ENCODE measurements around the gene CCDC85C. TPM values are rescaled to one million over a fixed set of nuclear protein-coding genes. Genes with fewer than 3 reads are reported as not detected.

Gene CCDC85C
- total and polyA plus RNA-seq, 4 donors = 8.4 to 34.5 (median 25.0) TPM

- no peak for DNase-seq (ENCODE audit: low read depth in 4 of 6, low spot score in 6 of 6)
Measured at GRCh38 chr14:99461411-99462085, 142.5 kb downstream of the CCDC85C start.

GRCh38 chr14:99460793-99461192 is 143.2 kb downstream of the CCDC85C start:
- Histone ChIP-seq H3K4me3 (ENCODE audit: low read depth, low read length) (no peak overlapping the region), H3K27me3 (ENCODE audit: control insufficient read depth, insufficient read depth, low read length) (no peaks in the 10 kb centered on the region), H3K9me3 (ENCODE audit: control insufficient read depth, insufficient read depth, low read length) (no peaks in the 10 kb centered on the region), H3K36me3 (ENCODE audit: control insufficient read depth, insufficient read depth, low read length) (peaks cover 25% of the 10 kb centered on the region), H3K27ac (ENCODE audit: low read depth, low read length) (no peak overlapping the region), H3K4me1 (ENCODE audit: control insufficient read depth, insufficient read depth, low read length) (no peaks in the 10 kb centered on the region)
- WGBS (ENCODE audit: insufficient coverage) = 78% methylated on average over 3 of the region's 3 CpGs
- no peak for DNase-seq (ENCODE audit: low read depth in 4 of 6, low spot score in 6 of 6)

More at GRCh38 chr14:99461411-99462085, 142.5 kb downstream of the CCDC85C start:
- peaks cover 23% of the 10 kb centered on the region for H3K36me3 ChIP-seq (ENCODE audit: control insufficient read depth, insufficient read depth, low read length)
- no peaks in the 10 kb centered on the region for H3K27me3 ChIP-seq (ENCODE audit: control insufficient read depth, insufficient read depth, low read length)
- no peaks in the 10 kb centered on the region for H3K4me1 ChIP-seq (ENCODE audit: control insufficient read depth, insufficient read depth, low read length)
- WGBS (ENCODE audit: insufficient coverage) = no CpG with 5 or more reads among the region's 5 CpGs
- no peak overlapping the region for H3K4me3 ChIP-seq (ENCODE audit: low read depth, low read length)
- H3K27ac ChIP-seq (ENCODE audit: low read depth, low read length) = no peak overlapping the region
- H3K9me3 ChIP-seq (ENCODE audit: control insufficient read depth, insufficient read depth, low read length) = no peaks in the 10 kb centered on the region

GRCh38 chr14:99459481-99460100 is 144.4 kb downstream of the CCDC85C start:
- Histone ChIP-seq H3K27ac (ENCODE audit: low read depth, low read length) (no peak overlapping the region), H3K4me1 (ENCODE audit: control insufficient read depth, insufficient read depth, low read length) (no peaks in the 10 kb centered on the region), H3K36me3 (ENCODE audit: control insufficient read depth, insufficient read depth, low read length) (peaks cover 20% of the 10 kb centered on the region), H3K9me3 (ENCODE audit: control insufficient read depth, insufficient read depth, low read length) (no peaks in the 10 kb centered on the region), H3K27me3 (ENCODE audit: control insufficient read depth, insufficient read depth, low read length) (no peaks in the 10 kb centered on the region), H3K4me3 (ENCODE audit: low read depth, low read length) (no peak overlapping the region)
- no peak for DNase-seq (ENCODE audit: low read depth in 4 of 6, low spot score in 6 of 6)
- WGBS (ENCODE audit: insufficient coverage) = 89% methylated on average over 4 of the region's 5 CpGs

- Histone ChIP-seq H3K36me3 (ENCODE audit: control insufficient read depth, insufficient read depth, low read length) (peaks cover 18% of the 10 kb centered on the region), H3K9me3 (ENCODE audit: control insufficient read depth, insufficient read depth, low read length) (no peaks in the 10 kb centered on the region), H3K27me3 (ENCODE audit: control insufficient read depth, insufficient read depth, low read length) (no peaks in the 10 kb centered on the region), H3K4me1 (ENCODE audit: control insufficient read depth, insufficient read depth, low read length) (no peaks in the 10 kb centered on the region), H3K27ac (ENCODE audit: low read depth, low read length) (no peak overlapping the region), H3K4me3 (ENCODE audit: low read depth, low read length) (no peak overlapping the region)
- no peak for DNase-seq (ENCODE audit: low read depth in 4 of 6, low spot score in 6 of 6)
- WGBS (ENCODE audit: insufficient coverage) = 100% methylated on average over 2 of the region's 3 CpGs
Measured at GRCh38 chr14:99454246-99454645, 149.8 kb downstream of the CCDC85C start.

- H3K27ac ChIP-seq (ENCODE audit: low read depth, low read length) = no peak overlapping the region
- DNase-seq (ENCODE audit: low read depth in 4 of 6, low spot score in 6 of 6) = no peak
- no peak overlapping the region for H3K4me3 ChIP-seq (ENCODE audit: low read depth, low read length)
- no peaks in the 10 kb centered on the region for H3K27me3 ChIP-seq (ENCODE audit: control insufficient read depth, insufficient read depth, low read length)
- H3K9me3 ChIP-seq (ENCODE audit: control insufficient read depth, insufficient read depth, low read length) = no peaks in the 10 kb centered on the region
- no peaks in the 10 kb centered on the region for H3K4me1 ChIP-seq (ENCODE audit: control insufficient read depth, insufficient read depth, low read length)
- H3K36me3 ChIP-seq (ENCODE audit: control insufficient read depth, insufficient read depth, low read length) = peaks cover 25% of the 10 kb centered on the region
- WGBS (ENCODE audit: insufficient coverage) = 83% methylated on average over 1 of the region's 4 CpGs
Measured at GRCh38 chr14:99452968-99453367, 151.0 kb downstream of the CCDC85C start.

GRCh38 chr14:99451234-99451633 is 152.8 kb downstream of the CCDC85C start:
- WGBS (ENCODE audit: insufficient coverage) = 100% methylated on average over 4 of the region's 5 CpGs
- Histone ChIP-seq H3K4me1 (ENCODE audit: control insufficient read depth, insufficient read depth, low read length) (no peaks in the 10 kb centered on the region), H3K9me3 (ENCODE audit: control insufficient read depth, insufficient read depth, low read length) (no peaks in the 10 kb centered on the region), H3K27ac (ENCODE audit: low read depth, low read length) (no peak overlapping the region), H3K4me3 (ENCODE audit: low read depth, low read length) (no peak overlapping the region), H3K27me3 (ENCODE audit: control insufficient read depth, insufficient read depth, low read length) (no peaks in the 10 kb centered on the region), H3K36me3 (ENCODE audit: control insufficient read depth, insufficient read depth, low read length) (peaks cover 28% of the 10 kb centered on the region)
- DNase-seq (ENCODE audit: low read depth in 4 of 6, low spot score in 6 of 6) = no peak

- Histone ChIP-seq H3K27me3 (ENCODE audit: control insufficient read depth, insufficient read depth, low read length) (no peaks in the 10 kb centered on the region), H3K4me3 (ENCODE audit: low read depth, low read length) (no peak overlapping the region), H3K36me3 (ENCODE audit: control insufficient read depth, insufficient read depth, low read length) (peaks cover 29% of the 10 kb centered on the region), H3K4me1 (ENCODE audit: control insufficient read depth, insufficient read depth, low read length) (no peaks in the 10 kb centered on the region), H3K9me3 (ENCODE audit: control insufficient read depth, insufficient read depth, low read length) (no peaks in the 10 kb centered on the region), H3K27ac (ENCODE audit: low read depth, low read length) (no peak overlapping the region)
- DNase-seq (ENCODE audit: low read depth in 4 of 6, low spot score in 6 of 6) = peak in 1 of 6 donors; percentile 55
- 100% methylated on average over 2 of the region's 3 CpGs for WGBS (ENCODE audit: insufficient coverage)
Measured at GRCh38 chr14:99450266-99450665, 153.7 kb downstream of the CCDC85C start.

Small RNAs within 50 kb of the gene (small RNA-seq; reads per million reads assigned to genes)
- gene RF00019 (ENCODE audit: low replicate concordance) = not detected

Other genes with a start within 250 kb of the CCDC85C start
- gene SETD3, start 123.3 kb downstream of the CCDC85C start, total RNA-seq = 10 to 100 TPM; 69.2 to 82.6 TPM
- 10 to 100 TPM; 50.9 to 55.3 TPM for gene SETD3, start 123.3 kb downstream of the CCDC85C start, polyA plus RNA-seq (ENCODE audit: insufficient read length in 2 of 2)
- gene CCNK, start 122.8 kb downstream of the CCDC85C start, total RNA-seq = 10 to 100 TPM; 25.7 to 49.0 TPM
- 10 to 100 TPM; 40.6 to 42.2 TPM for gene CCNK, start 122.8 kb downstream of the CCDC85C start, polyA plus RNA-seq (ENCODE audit: insufficient read length in 2 of 2)
- 1 to 10 TPM; 4.8 to 5.7 TPM for gene HHIPL1, start 40.9 kb upstream of the CCDC85C start, total RNA-seq
- gene HHIPL1, start 40.9 kb upstream of the CCDC85C start, polyA plus RNA-seq (ENCODE audit: insufficient read length in 2 of 2) = 1 to 10 TPM; 5.1 to 6.2 TPM
- gene CYP46A1, start 80.1 kb upstream of the CCDC85C start, total RNA-seq = 10 to 100 TPM in 1 of 2 donors, 1 to 10 TPM in 1; 5.5 to 18.7 TPM
- 10 to 100 TPM; 33.2 to 42.2 TPM for gene CYP46A1, start 80.1 kb upstream of the CCDC85C start, polyA plus RNA-seq (ENCODE audit: insufficient read length in 2 of 2)
- 10 to 100 TPM; 38.1 to 40.4 TPM for gene EML1, start 189.2 kb upstream of the CCDC85C start, total RNA-seq
- 10 to 100 TPM; 23.1 to 31.7 TPM for gene EML1, start 189.2 kb upstream of the CCDC85C start, polyA plus RNA-seq (ENCODE audit: insufficient read length in 2 of 2)